HG03175 (cell line): ENCODE measurements around the gene TOR4A.
"Not testable (repeated sequence)": the region's sequence is repeated elsewhere in the genome, so short reads cannot be mapped to it uniquely, and the experiment has no call there.

Source experiments
- ATAC-seq: cut with Tn5 transposase; IDR thresholded peaks from one replicate; pipeline ENCODE4 v1.9.1; 2021; ENCODE audit warnings: mild to moderate bottlenecking, moderate library complexity; ENCODE audit not compliant: unreplicated experiment

Gene TOR4A

GRCh38 chr9:137315581-137316011 is 38.1 kb downstream of the TOR4A start:
- ATAC-seq = no peak

- no peak for ATAC-seq
Observed at GRCh38 chr9:137316012-137316981, 38.8 kb downstream of the TOR4A start.

- no peak for ATAC-seq
Observed at GRCh38 chr9:137317021-137317717, 39.6 kb downstream of the TOR4A start.

GRCh38 chr9:137317718-137318511 is 40.4 kb downstream of the TOR4A start:
- no peak for ATAC-seq

- no peak for ATAC-seq
Observed at GRCh38 chr9:137318602-137319001, 41.1 kb downstream of the TOR4A start.

- no peak for ATAC-seq
Observed at GRCh38 chr9:137319011-137319738, 41.6 kb downstream of the TOR4A start.

GRCh38 chr9:137319739-137320551 is 42.4 kb downstream of the TOR4A start:
- no peak for ATAC-seq

- no peak for ATAC-seq
Observed at GRCh38 chr9:137320555-137321384, 43.2 kb downstream of the TOR4A start.

GRCh38 chr9:137321726-137322361 is 44.3 kb downstream of the TOR4A start:
- ATAC-seq = no peak

GRCh38 chr9:137323531-137324331 is 46.2 kb downstream of the TOR4A start:
- no peak for ATAC-seq

GRCh38 chr9:137325124-137325523 is 47.6 kb downstream of the TOR4A start:
- ATAC-seq = no peak

GRCh38 chr9:137325799-137326198 is 48.3 kb downstream of the TOR4A start:
- ATAC-seq = no peak

- no peak for ATAC-seq
Observed at GRCh38 chr9:137326445-137327065, 49.0 kb downstream of the TOR4A start.

- ATAC-seq = not testable (repeated sequence)
Observed at GRCh38 chr9:137327641-137328550, 50.4 kb downstream of the TOR4A start.

- not testable (repeated sequence) for ATAC-seq
Observed at GRCh38 chr9:137329590-137329989, 52.1 kb downstream of the TOR4A start.

- no peak for ATAC-seq
Observed at GRCh38 chr9:137330689-137331088, 53.2 kb downstream of the TOR4A start.
